B cell (primary cell): ENCODE measurements around the gene ADAMTS19.

ENCODE experiments used
- EZH2 ChIP-seq: IDR thresholded peaks from 2 replicates; pipeline ENCODE4 v1.6.1; 2012; ENCODE audit warnings: borderline replicate concordance, low read depth, mild to moderate bottlenecking, moderate library complexity, low read length; ENCODE audit not compliant: insufficient read depth, poor library complexity, severe bottlenecking
- TF ChIP-seq, protein P1 (sequence below): fragments of 200-600 bp; IDR thresholded peaks from one replicate; pipeline ENCODE4 v1.8.0; 2022; ENCODE audit warnings: antibody characterized with exemption, mild to moderate bottlenecking

GRCh38 chr5:129739773-129740172 lies 279.7 kb downstream of the ADAMTS19 start:
- TF ChIP-seq, protein P1, sequence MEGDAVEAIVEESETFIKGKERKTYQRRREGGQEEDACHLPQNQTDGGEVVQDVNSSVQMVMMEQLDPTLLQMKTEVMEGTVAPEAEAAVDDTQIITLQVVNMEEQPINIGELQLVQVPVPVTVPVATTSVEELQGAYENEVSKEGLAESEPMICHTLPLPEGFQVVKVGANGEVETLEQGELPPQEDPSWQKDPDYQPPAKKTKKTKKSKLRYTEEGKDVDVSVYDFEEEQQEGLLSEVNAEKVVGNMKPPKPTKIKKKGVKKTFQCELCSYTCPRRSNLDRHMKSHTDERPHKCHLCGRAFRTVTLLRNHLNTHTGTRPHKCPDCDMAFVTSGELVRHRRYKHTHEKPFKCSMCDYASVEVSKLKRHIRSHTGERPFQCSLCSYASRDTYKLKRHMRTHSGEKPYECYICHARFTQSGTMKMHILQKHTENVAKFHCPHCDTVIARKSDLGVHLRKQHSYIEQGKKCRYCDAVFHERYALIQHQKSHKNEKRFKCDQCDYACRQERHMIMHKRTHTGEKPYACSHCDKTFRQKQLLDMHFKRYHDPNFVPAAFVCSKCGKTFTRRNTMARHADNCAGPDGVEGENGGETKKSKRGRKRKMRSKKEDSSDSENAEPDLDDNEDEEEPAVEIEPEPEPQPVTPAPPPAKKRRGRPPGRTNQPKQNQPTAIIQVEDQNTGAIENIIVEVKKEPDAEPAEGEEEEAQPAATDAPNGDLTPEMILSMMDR = no peak
- no peak for TF ChIP-seq EZH2
